G401.6 (cell line): ENCODE data around the gene LCK.
"Not testable (repeated sequence)": the region's sequence is repeated elsewhere in the genome, so short reads cannot be mapped to it uniquely, and the experiment has no call there.

Experiments used
- FAIRE-seq: peaks from 2 replicates; lab custom pipeline; 2012; peaks lifted over from hg19 to GRCh38; lab: Jason Lieb, UNC

Gene LCK

DNA sequence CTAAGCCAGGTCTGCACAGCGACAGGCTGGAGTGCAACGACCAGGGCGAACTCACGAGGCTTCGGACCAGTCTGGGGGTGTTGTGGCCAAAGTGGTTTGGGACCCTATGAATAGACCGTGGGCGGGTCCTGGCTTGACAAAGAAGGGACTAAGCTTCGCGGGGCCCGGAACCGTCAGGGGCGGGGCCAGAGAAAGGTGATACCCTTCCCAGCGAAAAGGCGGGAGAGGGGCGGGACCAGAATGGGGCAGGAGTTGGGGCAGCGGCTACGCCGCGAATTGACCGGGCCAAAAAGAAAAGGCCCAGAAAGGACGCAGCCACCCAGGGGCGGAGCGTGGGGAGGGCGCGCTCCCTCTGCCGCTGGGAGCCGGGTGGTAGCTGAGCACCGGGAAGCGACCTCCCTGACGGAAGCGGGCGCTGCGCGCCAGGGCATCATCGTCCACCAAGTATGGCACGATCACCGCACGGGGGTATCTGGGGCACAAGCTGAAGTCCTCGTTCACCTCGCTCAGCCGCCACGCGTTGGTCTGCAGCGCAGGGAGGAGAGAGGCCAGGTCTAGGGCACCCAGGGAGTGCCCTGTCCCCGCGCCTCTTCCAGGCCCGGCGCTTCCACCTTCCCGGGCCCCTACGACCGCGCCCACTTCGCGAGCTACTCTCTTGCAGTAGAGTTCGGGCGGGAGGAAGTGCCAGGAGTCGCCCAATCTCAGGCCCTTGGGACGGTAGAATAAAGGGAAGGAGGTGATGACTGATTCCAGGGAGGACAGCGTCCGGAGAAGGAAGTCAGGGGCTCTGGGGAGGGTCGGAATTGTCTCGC, 10.7 kb upstream of the LCK start:
- no peak for FAIRE-seq

DNA sequence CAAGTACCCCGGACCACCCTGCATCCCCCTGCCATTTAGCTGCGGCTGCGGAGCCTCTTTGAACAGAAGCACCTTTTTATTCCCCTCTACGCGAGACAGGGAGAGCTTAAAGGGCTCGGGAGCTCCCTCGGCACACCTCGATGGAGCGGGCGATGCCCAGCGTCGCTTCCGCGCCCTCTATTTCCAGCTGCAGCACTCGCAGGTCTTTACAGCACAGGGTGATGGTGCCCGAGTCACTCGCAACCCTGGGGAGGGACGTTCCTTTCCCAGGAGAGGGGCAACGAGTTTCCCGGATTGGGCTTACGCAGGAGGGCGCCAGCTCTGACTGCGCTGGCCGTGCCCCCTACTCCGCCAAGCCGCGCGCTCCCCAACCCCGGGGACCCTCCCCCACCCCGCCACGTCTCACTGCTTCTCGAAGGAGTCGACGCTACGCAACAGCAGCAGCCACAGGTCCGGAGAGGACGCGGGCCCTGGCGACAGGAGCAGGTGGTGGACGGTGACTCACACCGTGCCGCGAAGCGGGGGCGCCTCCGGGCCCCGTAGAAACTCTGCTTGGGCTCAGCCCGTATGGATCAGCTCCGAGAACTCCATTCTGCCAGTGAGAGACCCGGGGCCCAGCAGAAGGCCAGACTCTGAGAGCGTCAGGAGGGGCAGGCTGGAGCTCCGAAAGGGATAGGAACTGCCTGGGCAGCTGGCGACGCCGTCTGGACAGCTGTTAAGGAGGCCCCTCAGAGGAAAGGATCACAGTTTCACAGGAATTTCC, 9.9 kb upstream of the LCK start:
- FAIRE-seq: no peak

DNA sequence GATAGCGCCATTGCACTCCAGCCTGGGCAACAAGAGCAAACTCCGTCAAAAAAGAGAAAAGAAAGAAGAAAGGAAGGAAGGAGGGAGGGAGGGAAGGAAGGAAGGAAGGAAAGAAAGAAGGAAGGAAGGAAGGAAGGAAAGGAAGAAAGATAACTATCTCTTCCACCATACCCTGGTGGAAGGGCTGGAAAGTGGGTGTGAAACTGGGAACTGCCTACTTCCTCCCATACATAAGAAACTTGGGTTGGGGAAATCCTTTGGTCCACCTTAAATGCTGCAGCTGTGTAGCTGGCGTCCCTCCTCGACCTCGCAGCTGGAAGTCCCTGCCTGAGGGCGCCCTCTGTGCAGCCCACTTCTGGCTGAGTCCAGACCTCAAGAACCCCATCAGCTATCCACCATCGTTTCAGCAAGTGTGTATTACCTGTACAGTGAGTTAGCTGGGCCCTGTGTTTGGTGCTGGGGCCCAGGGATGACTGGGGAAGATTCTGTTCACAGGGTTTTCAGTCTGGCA, 8.7 kb upstream of the LCK start:
- FAIRE-seq: no peak

DNA sequence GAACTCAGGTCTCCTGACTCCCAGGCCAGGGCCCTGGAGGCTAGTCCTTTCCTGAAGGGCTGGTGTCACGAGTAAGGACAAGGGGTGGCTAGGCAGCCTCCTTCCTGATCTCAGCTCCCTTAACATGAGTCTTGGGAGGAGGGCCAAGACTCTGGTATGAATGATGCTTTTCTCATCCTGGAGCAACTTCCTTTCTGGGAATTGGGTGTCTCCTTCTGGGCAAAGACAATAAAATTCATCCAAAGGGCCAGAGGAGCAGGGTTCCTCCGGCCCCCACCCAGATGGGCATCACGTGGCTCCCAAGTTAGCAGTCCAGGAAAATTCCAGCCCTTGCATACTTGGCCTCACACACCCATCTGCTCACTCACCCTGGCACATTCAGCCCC, 4.2 kb upstream of the LCK start, which contains the start of gene FAM167B:
Gene FAM167B, plus strand, starts transcription at position 335 of the 386 bp plus-strand sequence. CDS start 200 bp downstream, outside the sequence.
- no peak for FAIRE-seq

DNA sequence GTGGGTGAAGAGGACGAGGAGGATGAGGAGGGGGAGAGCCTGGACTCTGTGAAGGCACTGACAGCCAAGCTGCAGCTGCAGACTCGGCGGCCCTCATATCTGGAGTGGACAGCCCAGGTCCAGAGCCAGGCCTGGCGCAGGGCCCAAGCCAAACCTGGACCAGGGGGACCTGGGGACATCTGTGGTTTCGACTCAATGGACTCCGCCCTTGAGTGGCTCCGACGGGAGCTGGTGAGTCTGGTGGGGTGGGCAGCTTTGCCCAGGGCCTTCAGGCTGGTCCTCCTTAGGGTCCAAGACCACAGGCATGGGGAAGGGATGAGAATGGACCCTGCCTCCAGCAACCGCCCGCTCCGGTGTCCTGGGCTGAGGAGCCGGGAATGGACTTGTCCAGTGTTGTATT, 3.6 kb upstream of the LCK start:
- no peak for FAIRE-seq

DNA sequence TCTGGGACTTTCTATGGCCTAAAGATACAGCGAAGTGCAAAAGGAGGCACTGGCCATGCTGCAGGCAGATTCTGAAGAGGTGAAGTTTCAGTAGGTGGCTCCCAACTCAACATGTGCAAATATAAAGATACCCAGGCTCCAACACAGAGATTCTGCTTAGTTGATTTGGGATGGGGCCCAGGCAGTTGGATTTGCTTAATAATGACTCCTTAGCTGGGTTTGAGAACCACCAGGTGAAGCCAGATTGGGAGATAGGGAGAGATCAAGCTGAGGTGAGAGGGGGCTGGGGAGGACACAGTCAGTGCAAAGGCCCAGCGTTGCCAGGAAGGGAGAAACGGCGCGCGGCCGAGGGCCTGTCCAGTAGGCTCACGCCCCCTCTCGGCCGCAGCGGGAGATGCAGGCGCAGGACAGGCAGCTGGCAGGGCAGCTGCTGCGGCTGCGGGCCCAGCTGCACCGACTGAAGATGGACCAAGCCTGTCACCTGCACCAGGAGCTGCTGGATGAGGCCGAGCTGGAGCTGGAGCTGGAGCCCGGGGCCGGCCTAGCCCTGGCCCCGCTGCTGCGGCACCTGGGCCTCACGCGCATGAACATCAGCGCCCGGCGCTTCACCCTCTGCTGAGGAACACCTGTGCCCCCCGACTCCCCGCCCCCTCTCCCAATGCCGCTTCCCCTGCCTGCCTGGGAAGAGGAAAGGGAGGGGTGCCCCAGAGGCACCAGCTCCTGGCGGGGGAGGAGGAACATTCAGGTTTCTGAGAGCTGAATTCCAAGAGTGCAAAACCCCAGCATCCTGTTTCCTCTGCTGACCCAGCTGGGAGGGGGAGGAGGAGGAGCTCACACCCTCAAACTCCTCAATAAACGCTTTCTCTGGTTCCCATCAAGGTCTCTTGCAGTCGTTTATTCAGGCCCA, 2.8 kb upstream of the LCK start:
- FAIRE-seq: no peak

DNA sequence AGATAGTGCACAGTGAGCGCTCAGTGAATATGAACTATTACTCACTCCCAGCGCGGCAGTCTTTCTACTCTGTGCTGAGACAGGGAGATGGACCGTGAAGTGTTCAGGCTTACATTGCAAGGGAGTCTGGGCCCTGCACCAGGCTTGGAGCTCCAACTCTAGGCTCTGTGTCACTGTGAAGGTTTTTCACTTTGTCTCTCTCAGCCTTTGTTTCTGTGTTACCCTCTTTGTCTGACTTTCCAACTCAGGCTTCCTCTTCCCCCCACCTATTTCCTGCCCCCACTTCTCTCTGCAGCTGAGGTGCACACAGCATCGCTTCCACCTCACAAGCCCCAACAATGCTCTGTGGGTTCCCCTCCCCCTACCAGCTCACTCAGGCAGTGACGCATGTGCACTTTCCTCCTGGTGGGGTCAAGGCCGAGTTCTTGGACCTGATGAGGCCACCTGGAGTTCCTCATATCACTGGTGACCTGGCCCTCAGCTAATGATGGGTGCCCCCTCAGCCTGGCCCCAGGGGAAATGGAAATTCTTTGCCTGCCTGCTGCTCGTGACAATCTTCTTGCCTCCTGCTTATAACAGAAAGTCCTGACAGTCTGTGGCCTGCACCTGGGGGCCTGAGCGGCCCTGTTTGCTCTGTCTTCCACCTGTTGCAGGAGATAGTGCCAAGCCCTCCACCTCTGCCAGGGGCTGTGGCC, 1.1 kb upstream of the LCK start:
- no peak for FAIRE-seq

DNA sequence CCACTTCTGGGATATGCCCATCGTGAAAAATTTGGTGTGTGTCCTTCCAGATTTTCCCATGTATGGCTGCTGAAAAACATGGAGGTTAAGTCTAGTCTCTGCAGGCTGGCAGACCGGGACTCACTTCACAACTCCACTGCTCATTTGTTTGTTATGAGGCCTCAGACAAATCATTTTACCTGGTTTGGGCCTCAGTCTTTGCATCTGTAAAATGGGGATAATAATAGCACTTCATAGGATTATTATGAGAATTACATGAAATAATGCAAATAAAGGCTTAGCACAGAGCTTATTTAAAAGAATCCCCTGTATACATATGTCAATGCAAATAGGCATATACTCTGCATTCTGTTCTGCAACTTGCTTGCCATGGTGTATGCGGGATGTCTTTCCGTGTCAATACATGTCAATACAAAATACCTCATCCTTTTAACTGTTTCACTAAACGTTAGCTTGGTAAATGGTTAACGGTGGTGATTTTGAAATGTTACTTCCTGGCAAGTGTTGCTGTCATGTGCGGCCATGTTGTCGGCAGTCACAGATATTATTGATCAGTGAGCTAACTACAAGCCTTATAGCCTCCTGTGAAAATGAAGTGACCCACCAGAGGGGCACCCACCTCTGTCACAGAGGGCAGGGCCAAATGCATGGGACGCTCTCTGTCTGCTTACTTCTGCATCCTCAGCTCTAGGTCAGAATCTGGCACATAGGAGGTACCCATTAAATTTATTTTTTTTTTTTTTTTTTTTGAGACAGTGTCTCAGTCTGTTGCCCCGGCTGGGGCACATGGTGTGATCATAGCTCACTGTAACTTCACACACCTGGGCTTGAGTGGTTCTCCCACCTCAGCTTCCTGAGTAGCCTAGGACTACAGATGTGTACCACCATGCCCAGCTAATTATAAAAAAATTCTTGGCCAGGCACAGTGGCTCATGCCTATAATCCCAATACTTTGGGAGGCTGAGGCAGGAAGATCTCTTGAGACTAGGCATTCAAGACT, 4.3 kb downstream of the LCK start:
- FAIRE-seq: no peak

DNA sequence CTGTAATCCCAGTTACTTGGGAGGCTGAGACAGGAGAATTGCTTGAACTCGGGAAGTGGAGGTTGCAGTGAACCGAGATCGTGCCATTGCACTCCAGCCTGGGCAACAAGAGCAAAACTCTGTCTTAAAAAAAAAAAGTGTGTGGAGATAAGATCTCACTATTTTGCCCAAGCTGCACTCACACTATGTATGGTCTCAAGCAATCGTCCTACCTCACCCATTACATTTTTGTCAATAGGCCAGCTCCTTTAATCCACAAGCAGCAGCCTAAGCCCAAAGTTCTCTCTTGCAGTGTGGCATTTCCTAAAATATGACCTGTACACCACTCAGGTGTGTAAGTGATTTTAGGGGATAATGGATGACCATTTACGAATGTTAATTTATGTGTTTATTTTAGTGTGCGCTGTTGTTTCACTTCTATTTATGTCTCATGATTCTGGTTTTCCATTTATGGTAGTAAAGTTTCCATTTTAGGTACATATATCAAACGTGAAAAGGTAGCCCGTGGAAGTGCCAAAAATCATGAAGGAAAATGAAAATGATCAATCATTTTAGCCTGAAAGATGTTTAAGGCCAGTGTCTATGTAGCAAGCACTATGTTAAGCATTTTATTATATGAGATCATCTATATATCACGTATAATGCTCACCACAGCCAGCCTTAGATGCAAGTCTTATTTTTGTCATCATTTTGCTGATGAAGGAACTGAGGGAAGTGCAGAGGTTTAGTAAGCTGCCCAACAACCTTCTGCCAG, 5.6 kb downstream of the LCK start:
- no peak for FAIRE-seq

DNA sequence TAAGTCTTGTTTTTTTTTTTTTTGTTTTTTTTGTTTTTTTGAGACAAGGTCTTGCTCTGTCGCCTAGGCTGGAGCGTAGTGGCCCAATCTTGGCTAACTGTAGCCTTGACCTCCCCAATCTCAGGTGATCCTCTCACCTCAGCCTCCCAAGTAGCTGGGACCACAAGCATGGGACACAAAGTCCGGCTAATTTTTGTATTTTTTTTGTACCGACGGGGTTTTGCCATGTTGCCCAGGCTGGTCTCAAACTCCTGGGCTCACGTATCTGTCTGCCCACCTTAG, 6.1 kb downstream of the LCK start:
- no peak for FAIRE-seq

DNA sequence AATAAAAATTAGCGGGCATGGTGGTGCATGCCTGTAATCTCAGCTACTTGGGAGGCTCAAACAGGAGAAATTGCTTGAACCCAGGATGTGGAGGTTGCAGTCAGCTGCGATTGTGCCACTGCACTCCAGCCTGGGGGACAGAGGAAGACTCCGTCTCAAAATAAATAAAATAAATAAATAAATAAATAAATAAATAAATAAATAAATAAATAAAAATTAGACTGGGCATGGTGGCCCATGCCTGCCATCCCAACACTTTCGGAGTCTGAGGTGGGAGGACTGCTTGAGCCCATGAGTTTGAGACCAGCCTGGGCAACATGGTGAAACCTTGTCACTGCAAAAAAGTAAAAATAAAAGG, 12.2 kb downstream of the LCK start:
- not testable (repeated sequence) for FAIRE-seq

DNA sequence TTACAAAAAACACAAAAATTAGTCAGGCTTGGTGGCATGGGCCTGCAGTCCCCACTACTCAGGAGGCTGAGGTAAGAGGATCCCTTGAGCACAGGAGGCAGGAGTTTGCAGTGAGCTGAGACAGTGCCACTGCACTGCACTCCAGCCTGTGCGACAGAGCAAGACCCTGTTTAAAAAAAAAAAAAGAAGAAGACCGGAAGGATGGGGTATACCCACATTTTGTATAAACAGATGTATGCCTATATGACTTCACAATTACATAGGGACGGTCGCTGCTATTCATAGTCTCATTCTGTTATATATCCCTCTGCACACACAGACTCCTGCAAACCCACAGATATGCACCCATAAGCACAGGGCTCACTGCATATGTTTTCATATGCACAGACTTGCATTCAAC, 12.7 kb downstream of the LCK start:
- FAIRE-seq: no peak

DNA sequence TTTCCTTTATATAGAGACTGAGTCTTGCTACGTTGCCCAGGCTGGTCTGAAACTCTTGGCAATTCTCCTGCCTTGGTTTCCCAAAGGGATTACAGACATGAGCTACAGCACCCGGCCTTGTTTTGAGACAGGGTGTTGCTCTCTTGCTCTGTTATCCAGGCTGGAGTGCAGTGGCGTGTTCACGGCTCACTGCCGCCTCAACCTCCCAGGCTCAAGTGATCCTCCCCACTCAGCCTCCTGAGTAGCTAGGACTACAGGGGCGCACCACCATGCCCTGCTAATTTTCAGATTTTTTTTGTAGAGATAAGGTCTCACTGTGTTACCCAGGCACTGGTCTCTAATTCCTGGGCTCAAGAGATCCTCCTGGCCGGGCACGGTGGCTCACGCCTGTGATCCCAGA, 14.8 kb downstream of the LCK start:
- no peak for FAIRE-seq

DNA sequence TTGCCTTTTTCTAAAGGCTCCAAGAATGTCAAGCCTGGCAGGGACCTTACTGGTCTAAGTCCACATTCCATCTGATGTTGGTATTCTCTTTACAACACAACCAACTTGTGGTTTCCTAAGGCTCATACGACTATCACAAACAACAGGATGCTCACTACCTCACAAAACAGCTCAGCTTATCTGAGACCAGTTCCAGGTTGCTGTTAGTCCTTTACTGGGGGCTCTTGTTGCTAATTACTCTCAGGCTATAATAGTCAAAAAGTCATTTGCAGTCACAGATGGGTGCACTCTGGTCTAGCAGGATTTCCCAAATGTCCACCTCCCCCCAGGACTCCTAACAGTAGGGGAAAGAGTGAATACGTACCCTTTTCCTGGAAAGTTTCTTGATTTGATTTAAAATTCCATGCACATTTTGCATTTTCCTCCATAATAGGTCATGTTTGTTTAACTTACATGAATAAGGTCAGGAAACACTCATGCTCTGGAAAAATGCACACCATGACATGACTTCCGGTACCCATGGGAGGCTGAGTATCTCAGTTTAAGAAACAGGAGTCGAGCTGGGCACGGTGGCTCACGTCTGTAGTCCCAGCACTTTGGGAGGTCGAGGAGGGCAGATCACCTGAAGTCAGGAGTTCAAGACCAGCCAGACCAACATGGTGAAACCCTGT, 16.0 kb downstream of the LCK start:
- FAIRE-seq: no peak

DNA sequence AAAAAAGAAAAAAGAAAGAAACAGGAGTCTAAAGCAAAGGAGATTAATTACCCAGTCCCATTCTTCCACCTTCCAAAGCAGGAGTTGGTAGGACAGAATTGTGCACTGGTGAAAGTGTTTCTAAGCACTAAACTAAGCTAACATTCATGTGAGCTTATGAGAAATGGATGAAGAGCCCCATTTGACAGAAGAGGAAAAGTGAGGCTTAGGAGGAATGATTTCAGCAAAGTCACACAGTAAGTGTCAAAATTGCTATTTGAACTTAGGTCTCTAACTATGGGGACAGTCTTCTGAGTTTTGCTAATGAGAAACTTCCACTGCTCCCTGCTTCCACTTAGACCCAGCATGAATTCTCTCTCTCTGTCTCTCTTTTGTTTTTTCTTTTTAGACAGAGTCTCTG, 18.7 kb downstream of the LCK start:
- FAIRE-seq: no peak

DNA sequence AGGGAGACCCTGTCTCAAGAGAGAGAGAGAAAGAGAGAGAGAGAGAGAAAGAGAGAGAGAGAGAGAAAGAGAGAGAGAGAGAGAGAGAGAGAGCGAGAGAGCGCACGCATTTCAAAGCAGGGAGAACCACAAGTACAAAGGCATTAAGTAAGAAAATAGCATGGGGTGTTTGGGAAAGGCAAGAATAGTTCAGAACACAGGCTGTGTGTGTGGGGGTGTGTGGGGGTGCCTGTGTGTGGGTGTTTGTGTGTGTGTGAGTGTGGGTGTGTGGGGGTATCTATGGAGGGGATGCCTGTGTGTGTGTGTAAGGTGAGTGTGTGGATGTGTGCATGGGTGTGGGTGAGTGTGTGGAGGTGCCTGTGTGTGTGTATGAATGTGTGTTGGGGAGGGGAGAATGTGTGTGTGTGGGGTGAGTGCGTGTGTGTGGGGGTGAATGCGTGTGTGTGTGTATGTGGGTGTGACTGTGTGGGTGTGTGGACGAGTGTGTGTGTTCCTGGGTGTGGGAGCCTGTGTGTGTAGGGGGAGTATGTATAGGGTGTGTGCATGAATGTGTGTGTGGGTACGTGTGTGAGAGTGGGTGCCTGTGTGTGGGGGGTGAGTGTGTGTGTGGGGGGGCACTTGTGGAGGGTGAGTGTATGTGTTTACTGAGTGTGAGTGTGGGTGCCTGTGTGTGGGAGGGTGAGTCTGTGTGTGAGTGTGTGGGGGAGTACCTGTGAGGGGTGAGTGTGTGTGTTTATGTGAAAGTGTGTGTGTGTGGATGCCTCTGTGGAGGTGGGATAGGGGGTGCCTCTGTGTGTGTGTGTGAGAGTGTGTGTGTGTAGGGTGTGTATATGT, 21.7 kb downstream of the LCK start:
- no peak for FAIRE-seq

DNA sequence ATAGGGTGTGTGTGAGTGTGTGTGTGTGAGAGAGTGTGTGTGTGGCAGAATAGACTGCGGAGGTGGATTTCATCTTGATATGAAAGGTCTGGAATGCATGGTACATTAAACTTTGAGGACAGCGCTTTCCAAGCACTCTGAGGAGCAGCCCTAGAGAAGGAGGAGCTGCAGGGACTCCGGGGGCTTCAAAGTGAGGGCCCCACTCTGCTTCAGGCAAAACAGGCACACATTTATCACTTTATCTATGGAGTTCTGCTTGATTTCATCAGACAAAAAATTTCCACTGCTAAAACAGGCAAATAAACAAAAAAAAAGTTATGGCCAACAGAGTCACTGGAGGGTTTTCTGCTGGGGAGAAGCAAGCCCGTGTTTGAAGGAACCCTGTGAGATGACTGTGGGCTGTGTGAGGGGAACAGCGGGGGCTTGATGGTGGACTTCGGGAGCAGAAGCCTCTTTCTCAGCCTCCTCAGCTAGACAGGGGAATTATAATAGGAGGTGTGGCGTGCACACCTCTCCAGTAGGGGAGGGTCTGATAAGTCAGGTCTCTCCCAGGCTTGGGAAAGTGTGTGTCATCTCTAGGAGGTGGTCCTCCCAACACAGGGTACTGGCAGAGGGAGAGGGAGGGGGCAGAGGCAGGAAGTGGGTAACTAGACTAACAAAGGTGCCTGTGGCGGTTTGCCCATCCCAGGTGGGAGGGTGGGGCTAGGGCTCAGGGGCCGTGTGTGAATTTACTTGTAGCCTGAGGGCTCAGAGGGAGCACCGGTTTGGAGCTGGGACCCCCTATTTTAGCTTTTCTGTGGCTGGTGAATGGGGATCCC, 22.5 kb downstream of the LCK start:
- no peak for FAIRE-seq
